ENCODE results near the gene ABITRAM.

DNA sequence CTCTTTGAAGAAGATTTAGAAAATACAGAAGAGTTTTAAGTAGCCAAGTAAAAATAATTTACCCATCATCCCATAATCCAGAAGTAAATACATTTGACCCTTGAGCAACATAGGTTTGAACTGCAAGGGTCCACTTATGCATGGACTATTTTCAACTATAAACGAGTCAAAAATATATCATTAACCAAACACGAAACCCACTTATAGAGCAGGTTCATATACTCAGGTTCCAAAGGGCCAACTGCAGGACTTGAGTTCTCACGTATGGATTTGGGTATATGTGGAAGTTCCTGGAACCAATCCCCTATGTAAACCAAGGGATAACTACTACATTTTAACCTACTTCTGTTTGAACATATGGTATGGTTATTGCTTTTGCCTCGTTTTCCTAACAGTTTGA, 5.8 kb downstream of the ABITRAM start:
- no peak for TF ChIP-seq POLR2A (IDR thresholded peaks at IDR 0.05)
- TF ChIP-seq, protein P1, sequence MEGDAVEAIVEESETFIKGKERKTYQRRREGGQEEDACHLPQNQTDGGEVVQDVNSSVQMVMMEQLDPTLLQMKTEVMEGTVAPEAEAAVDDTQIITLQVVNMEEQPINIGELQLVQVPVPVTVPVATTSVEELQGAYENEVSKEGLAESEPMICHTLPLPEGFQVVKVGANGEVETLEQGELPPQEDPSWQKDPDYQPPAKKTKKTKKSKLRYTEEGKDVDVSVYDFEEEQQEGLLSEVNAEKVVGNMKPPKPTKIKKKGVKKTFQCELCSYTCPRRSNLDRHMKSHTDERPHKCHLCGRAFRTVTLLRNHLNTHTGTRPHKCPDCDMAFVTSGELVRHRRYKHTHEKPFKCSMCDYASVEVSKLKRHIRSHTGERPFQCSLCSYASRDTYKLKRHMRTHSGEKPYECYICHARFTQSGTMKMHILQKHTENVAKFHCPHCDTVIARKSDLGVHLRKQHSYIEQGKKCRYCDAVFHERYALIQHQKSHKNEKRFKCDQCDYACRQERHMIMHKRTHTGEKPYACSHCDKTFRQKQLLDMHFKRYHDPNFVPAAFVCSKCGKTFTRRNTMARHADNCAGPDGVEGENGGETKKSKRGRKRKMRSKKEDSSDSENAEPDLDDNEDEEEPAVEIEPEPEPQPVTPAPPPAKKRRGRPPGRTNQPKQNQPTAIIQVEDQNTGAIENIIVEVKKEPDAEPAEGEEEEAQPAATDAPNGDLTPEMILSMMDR (IDR thresholded peaks at IDR 0.05), result no peak
